BE2C (cell line): Measurements from ENCODE around the gene ZNF710.

ENCODE experiments used
- DNase-seq: peaks from one replicate; pipeline ENCODE4 v3.0.0-alpha.2; 2020
- H3K27me3 ChIP-seq: fragments of 250-450 bp; sonication (Bioruptor Pico); 2 replicates; pipeline ENCODE4 v1.5.1; 2020; ENCODE audit warnings: mild to moderate bottlenecking
- H3K36me3 ChIP-seq: fragments of 250-450 bp; sonication (Bioruptor Pico); 2 replicates; pipeline ENCODE4 v1.5.1; 2020; ENCODE audit warnings: mild to moderate bottlenecking
- H3K4me1 ChIP-seq: fragments of 250-450 bp; sonication (Bioruptor Pico); 2 replicates; pipeline ENCODE4 v1.5.1; 2020
- H3K4me3 ChIP-seq: 2 replicates; pipeline ENCODE4 v1.5.1; 2011; ENCODE audit warnings: low read depth, low read length
- H3K9me3 ChIP-seq: fragments of 250-450 bp; sonication (Bioruptor Pico); 2 replicates; pipeline ENCODE4 v1.5.1; 2020
- CTCF ChIP-seq: IDR thresholded peaks from 2 replicates; pipeline ENCODE4 v1.5.1; 2012; ENCODE audit warnings: mild to moderate bottlenecking, low read depth, low read length

ZNF710 gene

DNA sequence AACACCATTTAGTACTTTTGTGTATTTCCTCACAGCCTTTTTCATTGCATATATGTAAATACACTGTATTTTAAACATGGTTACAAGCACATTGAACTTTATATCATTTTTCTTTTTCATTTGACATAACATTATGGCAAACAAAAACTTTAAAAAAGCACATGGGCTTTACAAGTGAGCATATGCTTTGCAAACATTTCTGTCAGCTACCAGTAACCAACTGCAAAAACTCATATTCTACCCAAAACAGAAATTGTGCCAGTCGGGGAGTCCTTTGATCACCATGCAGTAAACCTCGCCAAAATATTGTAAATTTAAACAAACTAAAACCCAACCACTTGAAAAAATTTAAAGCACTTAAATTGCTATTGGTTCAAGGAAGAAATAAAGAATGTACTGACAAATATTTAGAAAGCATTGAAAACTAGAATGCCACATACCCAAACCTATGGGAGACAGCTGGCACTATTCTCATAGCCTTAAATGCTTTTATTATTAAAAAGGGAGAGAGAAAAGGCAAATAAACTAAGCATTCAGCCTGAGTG, 24.4 kb downstream of the ZNF710 start:
- H3K36me3 ChIP-seq = no peaks in the 10 kb centered on the region
- TF ChIP-seq CTCF = no peak
- no peak overlapping the region for H3K4me3 ChIP-seq
- no peaks in the 10 kb centered on the region for H3K9me3 ChIP-seq
- H3K4me1 ChIP-seq = 0 out of 2 replicates have a peak, but pooled peaks cover 4% of the 10 kb centered on the region
- DNase-seq = no peak
- no peaks in the 10 kb centered on the region for H3K27me3 ChIP-seq

DNA sequence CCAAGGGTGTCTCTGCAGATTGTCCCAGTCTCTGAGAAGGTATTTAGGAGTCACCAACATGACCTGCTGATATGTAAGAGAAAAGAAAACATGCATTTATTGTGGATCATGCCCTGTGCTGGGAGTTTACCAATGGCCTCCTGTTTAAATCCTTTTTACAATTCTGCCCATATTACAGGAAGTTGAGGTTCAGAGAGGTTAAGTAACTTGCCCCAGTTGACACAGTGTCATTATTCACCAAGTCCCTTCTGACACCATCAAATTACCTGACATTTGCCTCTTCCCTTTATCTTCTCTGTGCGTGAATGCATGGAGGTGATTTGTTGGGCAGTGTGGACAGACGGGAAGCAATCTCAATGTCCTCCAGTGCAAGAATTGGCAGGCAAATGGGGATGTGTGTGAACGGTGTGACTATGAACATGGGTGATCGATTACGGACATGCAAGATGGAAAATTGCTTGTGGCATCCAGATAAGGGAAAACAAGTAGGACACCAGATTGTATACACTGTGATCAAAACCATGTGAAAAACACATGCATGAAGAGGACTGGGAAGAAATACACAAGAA, 27.3 kb downstream of the ZNF710 start:
- Histone ChIP-seq H3K9me3 (no peaks in the 10 kb centered on the region), H3K27me3 (no peaks in the 10 kb centered on the region), H3K4me1 (0 out of 2 replicates have a peak, but pooled peaks cover 4% of the 10 kb centered on the region), H3K4me3 (no peak overlapping the region), H3K36me3 (no peaks in the 10 kb centered on the region)
- DNase-seq = no peak
- no peak for TF ChIP-seq CTCF

- H3K27me3 ChIP-seq = no peaks in the 10 kb centered on the region
Observed at GRCh38 chr15:90029024-90029423, 27.9 kb downstream of the ZNF710 start.

GRCh38 chr15:90030376-90030775, 29.3 kb downstream of the ZNF710 start:
- TF ChIP-seq CTCF = no peak
- Histone ChIP-seq H3K36me3 (no peaks in the 10 kb centered on the region), H3K27me3 (no peaks in the 10 kb centered on the region), H3K9me3 (no peaks in the 10 kb centered on the region), H3K4me3 (no peak overlapping the region), H3K4me1 (0 out of 2 replicates have a peak, but pooled peaks cover 4% of the 10 kb centered on the region)
- DNase-seq = no peak

More at GRCh38 chr15:90029024-90029423, 27.9 kb downstream of the ZNF710 start:
- H3K36me3 ChIP-seq = no peaks in the 10 kb centered on the region
- no peak overlapping the region for H3K4me3 ChIP-seq
- DNase-seq = no peak
- no peaks in the 10 kb centered on the region for H3K9me3 ChIP-seq
- 0 out of 2 replicates have a peak, but pooled peaks cover 4% of the 10 kb centered on the region for H3K4me1 ChIP-seq
- TF ChIP-seq CTCF = no peak

DNA sequence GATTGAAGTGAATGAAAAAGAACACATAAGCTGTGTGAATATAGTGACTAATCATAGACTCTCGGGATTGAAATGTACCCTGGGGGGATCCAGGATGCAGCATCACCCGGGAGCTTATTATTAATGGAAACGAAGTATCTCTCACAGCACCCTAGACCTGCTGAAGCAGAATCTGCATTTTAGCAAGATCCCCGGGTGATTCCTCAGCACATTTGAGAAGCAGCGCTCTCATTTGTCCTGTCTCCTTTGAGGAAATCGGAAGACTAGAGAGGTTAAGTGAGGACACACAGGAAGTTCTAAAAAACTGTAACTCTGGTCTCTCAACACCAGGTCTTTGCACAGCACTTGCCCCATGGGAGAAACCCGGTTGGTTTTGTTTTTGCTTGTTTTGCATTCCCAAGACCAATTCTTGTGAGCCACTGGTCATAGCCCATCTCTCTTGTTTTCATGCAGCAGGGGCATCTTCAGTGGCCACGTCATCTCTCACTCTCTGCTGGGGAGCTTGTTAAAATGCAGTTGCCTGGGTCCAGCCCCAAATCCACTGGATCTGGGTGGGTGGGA, 30.2 kb downstream of the ZNF710 start:
- no peak overlapping the region for H3K4me3 ChIP-seq
- no peak for DNase-seq

More for the DNA sequence above, 30.2 kb downstream of the ZNF710 start:
- no peak for TF ChIP-seq CTCF
- Histone ChIP-seq H3K36me3 (no peaks in the 10 kb centered on the region), H3K9me3 (no peaks in the 10 kb centered on the region), H3K27me3 (no peaks in the 10 kb centered on the region), H3K4me1 (0 out of 2 replicates have a peak, but pooled peaks cover 3% of the 10 kb centered on the region)
